GM12878 (cell line): Measurements from ENCODE around the gene PTCD1. TPM values are rescaled to one million over a fixed set of nuclear protein-coding genes. Genes with fewer than 3 reads are reported as not detected.

Experiments used
- ATAC-seq: fragments of 200-7000 bp; cut with Tn5 transposase; 3 replicates; pipeline ENCODE4 v1.9.1; 2020; ENCODE audit warnings: mild to moderate bottlenecking, moderate library complexity
- BruUV-seq: library from RNA; stranded (reverse); fragments of 400-500 nt; replicated peaks from 2 replicates; lab custom pipeline; 2021; lab: Mats Ljungman, UMichigan
- CTCF ChIA-PET: fragments of 300-600 bp; sonication (Branson Sonifier 250); formaldehyde crosslinking; extraction: SDS; loops from one replicate; lab custom pipeline; 2021; ENCODE audit warnings: inconsistent platforms; lab: Yijun Ruan, JAX
- POLR2A ChIA-PET: fragments of 350-600 bp; formaldehyde crosslinking; extraction: SDS; loops from one replicate; lab custom pipeline; 2021; ENCODE audit warnings: inconsistent platforms; lab: Charles Lee
- RAD21 ChIA-PET: fragments of 300-600 bp; sonication (Branson Sonifier 250); formaldehyde crosslinking; loops from one replicate; lab custom pipeline; 2023; ENCODE audit warnings: antibody characterized with exemption; ENCODE audit not compliant: unreplicated experiment; lab: Charles Lee
- SMC1A ChIA-PET: fragments of 300-600 bp; sonication (Branson Sonifier 250); formaldehyde crosslinking; loops from one replicate; lab custom pipeline; 2023; ENCODE audit not compliant: unreplicated experiment, uncharacterized antibody; lab: Charles Lee
- DNase-seq: peaks from one replicate; pipeline ENCODE4 v3.0.0-alpha.2; 2011; ENCODE audit warnings: low read depth, low spot score
- FAIRE-seq: peaks from 3 replicates; lab custom pipeline; 2011; peaks lifted over from hg19 to GRCh38; lab: Jason Lieb, UNC
- H2AFZ ChIP-seq: 2 replicates; pipeline ENCODE4 v1.6.0; 2011; ENCODE audit warnings: low read depth, low read length, control low read depth; ENCODE audit not compliant: control insufficient read depth
- H3K27ac ChIP-seq: 2 replicates; pipeline ENCODE4 v1.5.1; 2011; ENCODE audit warnings: control low read depth; ENCODE audit not compliant: control insufficient read depth, insufficient read depth
- H3K27me3 ChIP-seq, 2 experiments: replicated peaks in 1 of 2; 2 replicates each; pipeline versions ENCODE4 v1.6.0 to v1.6.1; 2011; ENCODE audit warnings: low read length in 1 of 2; ENCODE audit not compliant: control insufficient read depth in 2 of 2, insufficient read depth in 2 of 2
- H3K36me3 ChIP-seq, 2 experiments: 2 replicates each; pipeline ENCODE4 v1.5.1; 2011; ENCODE audit warnings: low read length in 1 of 2; ENCODE audit not compliant: control insufficient read depth in 2 of 2, insufficient read depth in 2 of 2
- H3K4me1 ChIP-seq: 2 replicates; pipeline ENCODE4 v1.6.1; 2011; ENCODE audit warnings: mild to moderate bottlenecking, low read length, moderate library complexity, mixed read lengths; ENCODE audit not compliant: control insufficient read depth, insufficient read depth
- H3K4me2 ChIP-seq: 2 replicates; pipeline ENCODE4 v1.6.0; 2011; ENCODE audit warnings: control low read depth; ENCODE audit not compliant: control insufficient read depth, insufficient read depth
- H3K4me3 ChIP-seq: fragments of 200-600 bp; sonication (generic); 2 replicates; pipeline ENCODE4 v1.5.1; 2016
- H3K79me2 ChIP-seq: 2 replicates; pipeline ENCODE4 v1.6.0; 2011; ENCODE audit warnings: low read length; ENCODE audit not compliant: control insufficient read depth, insufficient read depth
- H3K9ac ChIP-seq: 2 replicates; pipeline ENCODE4 v1.8.0; 2011; ENCODE audit warnings: low read length, control low read depth, mixed read lengths; ENCODE audit not compliant: control insufficient read depth, insufficient read depth
- H3K9me3 ChIP-seq: replicated peaks from 3 replicates; pipeline ENCODE4 v1.5.1; 2011; ENCODE audit warnings: mild to moderate bottlenecking, low read length; ENCODE audit not compliant: control insufficient read depth, insufficient read depth
- H4K20me1 ChIP-seq: 2 replicates; pipeline ENCODE4 v1.6.0; 2011; ENCODE audit not compliant: control insufficient read depth, insufficient read depth
- BMI1 ChIP-seq: fragments of 450-650 bp; IDR thresholded peaks from 2 replicates; pipeline ENCODE4 v1.6.1; 2016; ENCODE audit warnings: mild to moderate bottlenecking, moderate library complexity, borderline replicate concordance
- EP300 ChIP-seq, 2 experiments: fragments of 150-350 bp in 1 of 2; IDR thresholded peaks; 2 replicates each; pipeline ENCODE4 v1.6.1; 2011 to 2012; ENCODE audit warnings: low read depth in 2 of 2, low read length in 2 of 2, borderline replicate concordance in 1 of 2, improper control_type of control experiment in 1 of 2, inconsistent platforms in 1 of 2; ENCODE audit not compliant: control insufficient read depth in 1 of 2
- EZH2 ChIP-seq: IDR thresholded peaks from 2 replicates; pipeline ENCODE4 v1.6.1; 2012; ENCODE audit warnings: low read depth, mild to moderate bottlenecking, control low read depth, inconsistent platforms, low read length, borderline replicate concordance; ENCODE audit not compliant: control insufficient read depth
- IRF4 ChIP-seq: IDR thresholded peaks from 2 replicates; pipeline ENCODE4 v1.6.1; 2011; ENCODE audit warnings: low read depth, low read length
- JUNB ChIP-seq: IDR thresholded peaks from 2 replicates; pipeline ENCODE4 v1.6.1; 2016; ENCODE audit warnings: antibody characterized with exemption, mild to moderate bottlenecking
- PAX5 ChIP-seq: IDR thresholded peaks from 2 replicates; pipeline ENCODE4 v1.6.1; 2011; ENCODE audit warnings: low read depth, low read length, borderline replicate concordance
- POLR2A ChIP-seq: IDR thresholded peaks from 2 replicates; pipeline ENCODE4 v1.6.1; 2011; ENCODE audit warnings: low read depth, mild to moderate bottlenecking, low read length
- RBBP5 ChIP-seq: fragments of 200-600 bp; sonication (generic); conservative IDR thresholded peaks from 2 replicates; pipeline ENCODE4 v1.6.1; 2016
- SMC3 ChIP-seq: IDR thresholded peaks from 2 replicates; pipeline ENCODE4 v1.6.1; 2011; ENCODE audit warnings: low read length, improper control_type of control experiment, borderline replicate concordance
- SUZ12 ChIP-seq: fragments of 200-600 bp; sonication (generic); IDR thresholded peaks from one replicate; pipeline ENCODE4 v1.6.1; 2018; ENCODE audit warnings: antibody characterized with exemption, mild to moderate bottlenecking; ENCODE audit not compliant: unreplicated experiment
- WGBS: methylation state at CpG from one replicate; pipeline ENCODE4 v1.1.6; 2016; ENCODE audit warnings: low lambda C conversion rate; ENCODE audit not compliant: insufficient replicate concordance, insufficient coverage; ENCODE audit errors: missing lambda C conversion rate; 5-methylcytosine and 5-hydroxymethylcytosine counted together
- in situ Hi-C: fragments of 300-500 bp; cut with MboI; formaldehyde crosslinking; loops from 9 replicates; pipeline ENCODE4 v1.14.3; 2018; ENCODE audit warnings: mixed read lengths
- intact Hi-C: fragments of 100-400 bp; cut with micrococcal nuclease; formaldehyde crosslinking; loops from one replicate; pipeline ENCODE4 v1.14.2; 2022; ENCODE audit not compliant: unreplicated experiment
- polyA plus RNA-seq, 11 experiments: library from polyadenylated mRNA; depleted of rRNA in 4 of 11; unstranded in 6 of 11; stranded (reverse) in 5 of 11; fragments of >200 nt; fragmentation: Nextera tagmentation in 4 of 11; fragmentation: Illumina TruSeq in 1 of 11; extraction: Ambion mirVana in 4 of 11; extraction: Trizol in 1 of 11; gene quantifications; 1 replicate in 1 of 11; 2 replicates in 10 of 11; pipeline versions ENCODE4 v1.2.1 to v1.2.3, GENCODE V29; 2011 to 2016; ENCODE audit warnings: inconsistent platforms in 2 of 11, missing spikeins in 2 of 11, low read depth in 1 of 11
- total RNA-seq, 4 experiments: library from RNA; depleted of rRNA in 3 of 4; stranded (reverse); fragments of >200 nt in 3 of 4; fragmentation: Illumina TruSeq in 1 of 4; extraction: Trizol in 1 of 4; gene quantifications; 2 replicates each; pipeline versions ENCODE4 v1.2.1 to v1.2.3, GENCODE V29; 2013 to 2021

The PTCD1 gene
- total and polyA plus RNA-seq, 10 of the 15 experiments (the other 5 are each of a cell fraction or from before 2014, with no cell fraction given), result 0.26 to 9.7 (median 5.0) TPM

GRCh38 chr7:99384523-99384922 lies 54.1 kb downstream of the PTCD1 start:
- no peak overlapping the region for H3K4me3 ChIP-seq
- H2AFZ ChIP-seq, result no peak overlapping the region
- no peak for ATAC-seq
- 89% methylated on average over 4 of the region's 4 CpGs for WGBS
- no TSS peak for BruUV-seq
- no peak for FAIRE-seq
- SMC1A ChIA-PET, result no interaction called here
- no peaks in the 10 kb centered on the region for H3K27me3 ChIP-seq
- H4K20me1 ChIP-seq, result no peaks in the 10 kb centered on the region
- H3K79me2 ChIP-seq, result peaks cover 45% of the 10 kb centered on the region
- no peak overlapping the region for H3K9ac ChIP-seq
- no peak for DNase-seq
- in situ Hi-C loops (no loop called here), intact Hi-C loops (no loop called here)
- POLR2A ChIA-PET, result no interaction called here
- no peaks in the 10 kb centered on the region for H3K9me3 ChIP-seq
- no peak for TF ChIP-seq IRF4
- no peak for TF ChIP-seq EZH2
- no peak for TF ChIP-seq BMI1
- no peak for TF ChIP-seq SMC3
- no peak for TF ChIP-seq SUZ12
- TF ChIP-seq EP300 (IDR thresholded peaks at IDR 0.05; ENCODE audit: borderline replicate concordance in 1 of 2, control insufficient read depth in 1 of 2, low read depth in 2 of 2, low read length in 2 of 2), result no peak
- no peak for TF ChIP-seq JUNB
- CTCF ChIA-PET, result no interaction called here
- H3K4me1 ChIP-seq, result peaks cover 22% of the 10 kb centered on the region
- peaks cover 10 to 25% of the 10 kb centered on the region in 2 experiments for H3K36me3 ChIP-seq
- RAD21 ChIA-PET, result no interaction called here
- H3K4me2 ChIP-seq, result no peak overlapping the region
- 0 out of 2 replicates have a peak overlapping the region, but pooled peaks have one; percentile 6 for H3K27ac ChIP-seq

DNA sequence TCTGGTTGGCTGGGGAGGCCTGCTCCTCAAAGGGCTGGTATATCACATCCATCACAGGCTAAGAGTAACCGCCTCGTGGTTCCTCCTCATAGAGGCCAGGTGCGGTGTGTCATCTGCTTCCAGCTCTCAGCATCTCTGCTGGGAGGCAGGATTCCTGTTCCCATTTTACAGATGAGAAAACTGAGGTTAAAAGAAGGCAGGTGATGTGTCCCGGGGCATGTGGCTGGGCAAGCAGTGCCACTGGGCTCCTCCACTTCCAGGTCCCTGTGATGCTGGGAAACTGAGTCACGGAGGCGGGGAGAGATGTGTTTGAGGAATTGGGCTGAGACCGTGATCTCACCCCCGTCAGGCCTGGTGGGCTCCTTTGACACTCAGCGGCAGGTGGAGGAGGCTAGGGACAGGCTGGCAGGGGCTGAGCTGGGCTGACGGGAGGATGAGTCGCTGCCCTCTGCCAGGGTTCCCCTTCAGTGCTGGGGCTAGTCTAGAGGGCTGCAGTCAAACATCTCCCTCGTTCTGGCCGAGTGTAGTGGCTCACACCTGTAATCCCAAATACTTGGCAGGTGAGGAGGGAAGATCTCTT lies 54.7 kb downstream of the PTCD1 start:
- H4K20me1 ChIP-seq, result no peaks in the 10 kb centered on the region
- in situ Hi-C loops, result no loop called here
- CTCF ChIA-PET, result no interaction called here
- 87% methylated on average over 13 of the region's 13 CpGs for WGBS
- H3K27me3 ChIP-seq, result no peaks in the 10 kb centered on the region
- no peak overlapping the region for H2AFZ ChIP-seq
- H3K4me1 ChIP-seq, result peaks cover 28% of the 10 kb centered on the region
- RAD21 ChIA-PET, result no interaction called here
- H3K4me3 ChIP-seq, result no peak overlapping the region
- TF ChIP-seq POLR2A, result peak; percentile 39; the same call in 1 of the 2 replicates
- no peak for TF ChIP-seq PAX5
- no peak for TF ChIP-seq JUNB
- TF ChIP-seq RBBP5, result no peak
- TF ChIP-seq, all 136 proteins: peak for 1
- FAIRE-seq, result no peak
- no peak for DNase-seq
- Histone ChIP-seq H3K27ac (0 out of 2 replicates have a peak overlapping the region, but pooled peaks have one; percentile 6), H3K9ac (no peak overlapping the region), H3K4me2 (no peak overlapping the region), H3K79me2 (peaks cover 50% of the 10 kb centered on the region), H3K9me3 (no peaks in the 10 kb centered on the region), H3K36me3 (peaks cover 8 to 23% of the 10 kb centered on the region in 2 experiments)
- intact Hi-C loops, result no loop called here
- BruUV-seq, result no TSS peak
- ATAC-seq, result no peak
- POLR2A ChIA-PET, result no interaction called here
- SMC1A ChIA-PET, result no interaction called here
